Sigmoid colon (tissue), 4 donors: ENCODE measurements around the gene LDLRAD3.

Source experiments
- CTCF ChIP-seq, 4 experiments: fragments of 450-650 bp in 3 of 4; fragments of 200-600 bp in 1 of 4; IDR thresholded peaks; one replicate each; pipeline ENCODE4 v1.5.1; 2016 to 2019; ENCODE audit warnings: antibody characterized with exemption in 4 of 4, mild to moderate bottlenecking in 3 of 4, moderate library complexity in 2 of 4
- EP300 ChIP-seq, 4 donors: sonication (generic); formaldehyde crosslinking; IDR thresholded peaks; one replicate each; pipeline ENCODE4 v1.6.1; 2017; ENCODE audit warnings: antibody characterized with exemption in 4 of 4
- POLR2AphosphoS5 ChIP-seq, 4 donors: sonication (generic); formaldehyde crosslinking; IDR thresholded peaks; one replicate each; pipeline ENCODE4 v1.6.1; 2017; ENCODE audit warnings: antibody characterized with exemption in 4 of 4

GRCh38 chr11:35934271-35934670 is 9.6 kb upstream of the LDLRAD3 start:
- TF ChIP-seq CTCF (IDR thresholded peaks at IDR 0.05) = no peak
- no peak for TF ChIP-seq EP300 (IDR thresholded peaks at IDR 0.05)
- no peak for TF ChIP-seq POLR2AphosphoS5 (IDR thresholded peaks at IDR 0.05)
